Measurements from ENCODE around the gene AFDN. TPM values are rescaled to one million over a fixed set of nuclear protein-coding genes. Genes with fewer than 3 reads are reported as not detected.

Gene AFDN
- total RNA-seq, 1 donor from 2014 or later, result 109 TPM

- no peak for DNase-seq (ENCODE audit: low read depth)
- H3K4me3 ChIP-seq (ENCODE audit: low read depth, low read length), result no peak overlapping the region
- no peak for TF ChIP-seq CTCF (conservative IDR thresholded peaks at IDR 0.05; ENCODE audit: low read depth, low read length)
Observed at GRCh38 chr6:167781868-167782267, 44.8 kb upstream of the AFDN start.

DNA sequence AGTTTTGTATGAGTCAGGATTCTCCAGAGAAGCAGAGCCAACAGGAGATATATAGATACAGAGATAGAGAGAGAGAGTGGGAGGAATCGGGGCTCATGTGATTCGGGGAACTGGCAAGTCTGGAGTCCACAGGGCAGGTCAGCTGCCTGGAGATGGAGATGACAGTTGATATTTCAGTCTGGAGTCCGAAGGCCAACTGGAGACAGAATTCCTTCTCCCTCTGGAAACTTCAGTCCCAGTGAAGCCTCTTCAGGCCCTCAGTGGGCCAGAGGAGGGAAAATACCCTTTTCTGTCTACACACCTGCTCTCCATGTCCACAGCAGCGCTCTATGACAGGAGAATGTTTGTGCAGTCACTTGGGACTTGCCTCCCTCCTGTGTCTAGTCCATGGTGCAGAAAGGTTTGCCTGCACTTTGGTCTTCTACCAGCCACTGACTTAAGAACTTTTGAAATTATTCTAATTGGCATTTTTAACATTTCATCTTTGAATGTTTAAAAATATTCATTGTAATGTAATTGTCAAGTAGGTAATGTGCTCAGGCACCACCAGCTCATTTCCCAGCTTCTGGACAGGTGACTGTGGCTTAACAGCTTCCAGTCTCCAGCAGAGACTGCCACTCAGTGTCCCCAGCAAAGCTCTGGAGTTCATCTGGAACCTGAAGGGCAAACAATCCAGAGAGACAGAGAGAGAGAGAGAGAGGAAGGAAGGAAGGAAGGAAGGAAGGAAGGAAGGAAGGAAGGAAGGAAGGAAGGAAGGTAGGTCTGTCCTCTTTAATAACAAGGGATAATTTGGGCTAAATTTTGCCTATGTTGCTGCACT is 43.8 kb upstream of the AFDN start:
- H3K4me3 ChIP-seq (ENCODE audit: low read depth, low read length), result no peak overlapping the region
- DNase-seq (ENCODE audit: low read depth), result no peak
- no peak for TF ChIP-seq CTCF (conservative IDR thresholded peaks at IDR 0.05; ENCODE audit: low read depth, low read length)

GRCh38 chr6:167786853-167787675 is 39.6 kb upstream of the AFDN start:
- no peak overlapping the region for H3K4me3 ChIP-seq (ENCODE audit: low read depth, low read length)
- no peak for DNase-seq (ENCODE audit: low read depth)
- no peak for TF ChIP-seq CTCF (conservative IDR thresholded peaks at IDR 0.05; ENCODE audit: low read depth, low read length)

- TF ChIP-seq CTCF (conservative IDR thresholded peaks at IDR 0.05; ENCODE audit: low read depth, low read length), result no peak
- no peak overlapping the region for H3K4me3 ChIP-seq (ENCODE audit: low read depth, low read length)
- no peak for DNase-seq (ENCODE audit: low read depth)
Observed at GRCh38 chr6:167787896-167788562, 38.7 kb upstream of the AFDN start.

DNA sequence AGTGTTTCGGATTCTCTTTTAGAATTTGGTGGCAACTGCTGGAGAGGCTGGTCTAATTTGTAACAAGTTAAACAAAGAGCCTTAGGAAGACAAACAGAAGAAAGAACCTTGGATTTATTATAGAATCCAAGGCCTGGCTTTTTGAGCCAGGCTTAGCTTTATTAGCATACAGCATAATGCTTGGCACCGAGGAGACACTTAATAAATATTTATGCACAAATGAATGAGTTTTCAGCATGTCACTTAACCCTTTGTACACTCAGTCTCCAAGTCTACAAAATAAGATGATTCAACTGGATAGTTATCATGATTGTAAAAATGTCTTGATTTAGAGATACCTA is 38.2 kb upstream of the AFDN start:
- no peak for DNase-seq (ENCODE audit: low read depth)
- no peak for TF ChIP-seq CTCF (conservative IDR thresholded peaks at IDR 0.05; ENCODE audit: low read depth, low read length)

GRCh38 chr6:167789358-167789757 is 37.4 kb upstream of the AFDN start:
- TF ChIP-seq CTCF (conservative IDR thresholded peaks at IDR 0.05; ENCODE audit: low read depth, low read length), result no peak
- DNase-seq (ENCODE audit: low read depth), result no peak
- H3K4me3 ChIP-seq (ENCODE audit: low read depth, low read length), result no peak overlapping the region

More for the DNA sequence above, 38.2 kb upstream of the AFDN start:
- H3K4me3 ChIP-seq (ENCODE audit: low read depth, low read length), result no peak overlapping the region
